Lower leg skin (tissue), 3 donors: Measurements from ENCODE around the gene SCLT1.

Source experiments
- CTCF ChIP-seq, 3 donors: fragments of 450-650 bp; IDR thresholded peaks; one replicate each; pipeline ENCODE4 v1.5.1; 2016; ENCODE audit warnings: antibody characterized with exemption in 3 of 3, mild to moderate bottlenecking in 3 of 3, moderate library complexity in 2 of 3
- POLR2A ChIP-seq, 2 donors: fragments of 450-650 bp; IDR thresholded peaks; one replicate each; pipeline ENCODE4 v1.6.1; 2016 to 2017; ENCODE audit warnings: antibody characterized with exemption in 2 of 2, mild to moderate bottlenecking in 1 of 2, moderate library complexity in 1 of 2

GRCh38 chr4:129129143-129129542, 35.8 kb upstream of the SCLT1 start:
- TF ChIP-seq CTCF (IDR thresholded peaks at IDR 0.05) = no peak
- TF ChIP-seq POLR2A (IDR thresholded peaks at IDR 0.05) = no peak
